Breast epithelium (tissue), 4 donors: ENCODE measurements around the gene SLBP. TPM values are rescaled to one million over a fixed set of nuclear protein-coding genes. Genes with fewer than 3 reads are reported as not detected.

Source experiments
- DNase-seq, 2 donors: peaks; one replicate each; pipeline ENCODE4 v3.0.0-alpha.2; 2019; ENCODE audit warnings: low spot score in 2 of 2
- H3K27ac ChIP-seq, 2 donors: fragments of 200-600 bp; sonication (generic) in 1 of 2; one replicate each; pipeline ENCODE4 v1.5.1; 2016 to 2019; ENCODE audit warnings: mild to moderate bottlenecking in 1 of 2
- H3K27me3 ChIP-seq, 2 donors: fragments of 200-600 bp; sonication (generic) in 1 of 2; one replicate each; pipeline versions ENCODE4 v1.5.1 to v1.6.0; 2017 to 2019; ENCODE audit warnings: control low read depth in 1 of 2, mild to moderate bottlenecking in 1 of 2
- H3K36me3 ChIP-seq: fragments of 200-600 bp; one replicate; pipeline ENCODE4 v1.5.1; 2019
- H3K4me1 ChIP-seq, 2 donors: fragments of 200-600 bp; sonication (generic); one replicate each; pipeline ENCODE4 v1.5.1; 2016 to 2019; ENCODE audit warnings: control low read depth in 1 of 2
- H3K4me3 ChIP-seq, 3 donors: fragments of 200-600 bp; sonication (generic); 1 replicate in 2 of 3; 2 replicates in 1 of 3; pipeline ENCODE4 v1.5.1; 2016 to 2019; ENCODE audit warnings: mild to moderate bottlenecking in 3 of 3, moderate library complexity in 2 of 3
- H3K9me3 ChIP-seq, 2 donors: fragments of 200-600 bp; sonication (generic) in 1 of 2; one replicate each; pipeline ENCODE4 v1.5.1; 2016 to 2019; ENCODE audit warnings: control low read depth in 1 of 2
- POLR2A ChIP-seq: fragments of 450-650 bp; IDR thresholded peaks from one replicate; pipeline ENCODE4 v1.6.1; 2016; ENCODE audit warnings: antibody characterized with exemption, mild to moderate bottlenecking, moderate library complexity
- POLR2AphosphoS5 ChIP-seq, 3 donors: sonication (generic); formaldehyde crosslinking; IDR thresholded peaks; one replicate each; pipeline ENCODE4 v1.6.1; 2017; ENCODE audit warnings: antibody characterized with exemption in 3 of 3
- intact Hi-C: fragments of 100-400 bp; cut with DNase I; formaldehyde crosslinking; loops from one replicate; pipeline ENCODE4 v1.15.1; 2023; ENCODE audit warnings: low total_unique reads
- total RNA-seq, 3 donors: library from RNA; depleted of rRNA; stranded (reverse); fragments of >200 nt; gene quantifications; one replicate each; pipeline ENCODE4 v1.1.0, GENCODE V29; 2016
- TF ChIP-seq, protein P1 (sequence below), 3 donors: fragments of 450-650 bp; IDR thresholded peaks; one replicate each; pipeline ENCODE4 v1.5.1; 2016 to 2017; ENCODE audit warnings: antibody characterized with exemption in 3 of 3, mild to moderate bottlenecking in 3 of 3, moderate library complexity in 3 of 3

SLBP gene
- total RNA-seq, 3 donors from 2014 or later, result 45.1 to 52.0 (median 45.6) TPM

DNA sequence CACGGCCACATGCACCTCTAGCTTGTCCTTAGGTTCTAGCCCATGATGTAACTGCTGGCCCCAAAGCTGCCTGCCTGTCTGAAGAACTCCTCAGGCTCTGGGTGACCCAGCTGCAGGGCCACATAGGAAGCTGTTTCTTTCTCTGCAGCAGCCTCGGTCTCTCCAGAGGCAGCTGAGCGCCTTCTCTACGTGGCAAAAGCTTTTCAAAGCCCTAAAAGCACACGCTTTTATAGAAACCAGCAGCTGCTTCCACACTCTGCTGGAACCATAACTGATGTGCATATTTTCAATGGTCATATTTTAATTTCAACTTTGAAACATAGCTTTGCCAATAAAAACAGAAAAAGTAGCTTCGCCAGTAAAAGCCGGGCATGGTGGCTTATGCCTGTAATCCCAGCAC is 65.4 kb downstream of the SLBP start:
- H3K4me3 ChIP-seq, result no peak overlapping the region
- no peaks in the 10 kb centered on the region for H3K36me3 ChIP-seq
- H3K4me1 ChIP-seq, result no peaks in the 10 kb centered on the region
- no peaks in the 10 kb centered on the region for H3K27me3 ChIP-seq
- no peaks in the 10 kb centered on the region for H3K9me3 ChIP-seq
- no peak for DNase-seq
- intact Hi-C loops, result no loop called here
- TF ChIP-seq, protein P1, sequence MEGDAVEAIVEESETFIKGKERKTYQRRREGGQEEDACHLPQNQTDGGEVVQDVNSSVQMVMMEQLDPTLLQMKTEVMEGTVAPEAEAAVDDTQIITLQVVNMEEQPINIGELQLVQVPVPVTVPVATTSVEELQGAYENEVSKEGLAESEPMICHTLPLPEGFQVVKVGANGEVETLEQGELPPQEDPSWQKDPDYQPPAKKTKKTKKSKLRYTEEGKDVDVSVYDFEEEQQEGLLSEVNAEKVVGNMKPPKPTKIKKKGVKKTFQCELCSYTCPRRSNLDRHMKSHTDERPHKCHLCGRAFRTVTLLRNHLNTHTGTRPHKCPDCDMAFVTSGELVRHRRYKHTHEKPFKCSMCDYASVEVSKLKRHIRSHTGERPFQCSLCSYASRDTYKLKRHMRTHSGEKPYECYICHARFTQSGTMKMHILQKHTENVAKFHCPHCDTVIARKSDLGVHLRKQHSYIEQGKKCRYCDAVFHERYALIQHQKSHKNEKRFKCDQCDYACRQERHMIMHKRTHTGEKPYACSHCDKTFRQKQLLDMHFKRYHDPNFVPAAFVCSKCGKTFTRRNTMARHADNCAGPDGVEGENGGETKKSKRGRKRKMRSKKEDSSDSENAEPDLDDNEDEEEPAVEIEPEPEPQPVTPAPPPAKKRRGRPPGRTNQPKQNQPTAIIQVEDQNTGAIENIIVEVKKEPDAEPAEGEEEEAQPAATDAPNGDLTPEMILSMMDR (IDR thresholded peaks at IDR 0.05), result no peak
- TF ChIP-seq POLR2A (no peak), POLR2AphosphoS5 (IDR thresholded peaks at IDR 0.05) (no peak)
- H3K27ac ChIP-seq, result no peak overlapping the region

DNA sequence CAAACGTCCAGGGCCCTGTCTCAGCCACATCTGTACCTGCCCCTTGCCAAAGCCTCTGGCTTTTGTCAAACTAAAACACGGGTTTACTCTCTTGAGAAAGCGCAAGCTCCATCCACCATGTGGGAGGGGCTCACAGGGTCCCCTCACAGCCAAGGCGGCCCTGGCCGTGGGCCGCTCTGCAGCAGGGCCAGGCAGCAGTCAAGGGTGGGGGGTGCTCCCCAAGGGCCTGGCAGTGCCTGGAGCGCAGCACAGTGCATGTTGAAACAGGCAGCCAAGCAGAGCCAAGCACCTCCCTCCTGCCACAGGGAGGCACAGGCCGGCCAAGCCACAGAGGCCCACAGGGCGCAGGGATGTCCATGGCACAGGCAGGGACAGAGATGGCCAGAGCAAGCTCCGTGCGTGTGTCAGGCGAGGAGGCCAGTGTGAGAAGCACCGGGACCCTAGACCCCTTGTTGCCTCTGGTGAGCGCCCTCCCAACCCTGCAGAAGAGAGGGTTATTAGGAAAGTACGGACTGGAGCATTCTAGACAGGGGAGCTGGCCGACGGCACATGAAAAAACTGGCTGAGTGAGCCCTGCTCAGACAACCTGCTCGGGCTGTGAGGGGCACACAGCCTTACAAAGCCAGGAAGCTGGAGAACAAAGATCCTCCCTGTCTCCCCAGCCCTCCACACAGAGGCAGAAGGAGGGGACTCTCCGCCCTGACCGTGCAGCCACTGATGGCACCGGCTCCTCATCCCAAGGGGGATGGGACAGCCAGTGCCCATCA is 67.0 kb downstream of the SLBP start:
- TF ChIP-seq POLR2A (no peak), POLR2AphosphoS5 (IDR thresholded peaks at IDR 0.05) (no peak)
- TF ChIP-seq, protein P1 (IDR thresholded peaks at IDR 0.05), result no peak
- peak overlapping the region in 1 of 3 donors; percentile 11 for H3K4me3 ChIP-seq
- peak in 1 of 2 donors; percentile 21 for DNase-seq

DNA sequence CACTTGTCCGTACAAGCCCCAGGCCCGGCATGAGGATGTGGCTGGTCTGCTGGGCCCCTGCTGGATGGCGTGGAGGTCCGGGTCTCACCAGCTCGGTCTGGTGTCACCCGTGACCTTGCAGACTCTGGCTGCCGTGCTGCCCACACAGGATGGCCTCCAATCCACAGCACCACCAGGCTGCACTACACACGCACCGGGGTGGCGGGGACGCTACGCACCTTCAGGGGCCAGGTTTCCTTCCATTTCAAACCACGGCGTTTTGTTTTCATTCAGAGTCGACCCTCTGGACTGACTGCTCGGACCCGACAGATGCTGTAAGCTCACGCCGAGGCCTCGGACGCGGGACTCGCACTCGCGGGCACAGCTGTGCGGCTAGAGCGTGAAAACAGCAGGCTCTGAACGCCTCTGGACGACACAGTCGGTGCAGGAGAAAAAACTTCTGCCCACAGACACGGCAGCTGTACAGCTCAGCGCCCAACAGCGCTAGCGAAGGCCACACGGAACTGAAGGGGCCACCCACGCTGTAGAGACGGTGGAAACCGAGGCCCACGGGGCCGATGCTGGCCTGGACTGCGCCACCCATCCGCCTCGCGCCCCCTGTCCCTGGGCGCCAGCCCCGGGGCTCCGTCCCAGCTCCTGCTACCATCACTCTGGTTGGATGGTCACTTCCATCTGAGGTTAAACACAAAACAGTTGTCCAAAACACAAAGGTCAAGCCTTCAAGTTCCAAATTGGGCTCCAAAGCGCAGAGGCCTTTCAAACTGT is 68.0 kb downstream of the SLBP start:
- no peaks in the 10 kb centered on the region for H3K9me3 ChIP-seq
- no peak for TF ChIP-seq POLR2AphosphoS5 (IDR thresholded peaks at IDR 0.05)
- TF ChIP-seq POLR2A, result no peak
- TF ChIP-seq, protein P1 (IDR thresholded peaks at IDR 0.05), result no peak
- DNase-seq, result no peak
- H3K36me3 ChIP-seq, result no peaks in the 10 kb centered on the region
- no peaks in the 10 kb centered on the region for H3K27me3 ChIP-seq
- intact Hi-C loops, result no loop called here
- H3K4me3 ChIP-seq, result no peak overlapping the region
- no peak overlapping the region for H3K27ac ChIP-seq
- H3K4me1 ChIP-seq, result no peaks in the 10 kb centered on the region

More for the DNA sequence above, 67.0 kb downstream of the SLBP start:
- no peaks in the 10 kb centered on the region for H3K27me3 ChIP-seq
- no peaks in the 10 kb centered on the region for H3K4me1 ChIP-seq
- no peak overlapping the region for H3K27ac ChIP-seq
- no peaks in the 10 kb centered on the region for H3K9me3 ChIP-seq
- no peaks in the 10 kb centered on the region for H3K36me3 ChIP-seq
- intact Hi-C loops, result no loop called here

Other genes with a start within 250 kb of the SLBP start
- gene FAM53A, start 28.0 kb downstream of the SLBP start, total RNA-seq, result 1 to 10 TPM; 3.7 to 7.2 (median 4.6) TPM
- 10 to 100 TPM; 40.5 to 47.3 (median 41.6) TPM for gene TMEM129, start 9.0 kb upstream of the SLBP start, total RNA-seq
- 1 to 10 TPM; 4.1 to 7.8 (median 4.9) TPM for gene TACC3, start 9.2 kb upstream of the SLBP start, total RNA-seq
- gene FGFR3, start 81.0 kb upstream of the SLBP start, total RNA-seq, result 1 to 10 TPM in 2 of 3 donors, under 1 TPM in 1; 0.80 to 3.5 (median 2.0) TPM
- 10 to 100 TPM; 31.0 to 42.9 (median 32.5) TPM for gene LETM1, start 143.8 kb upstream of the SLBP start, total RNA-seq
- gene NSD2, start 159.1 kb upstream of the SLBP start, total RNA-seq, result 10 to 100 TPM; 24.6 to 36.7 (median 30.8) TPM